Thymus (tissue), 11 donors: Measurements from ENCODE around the gene PCID2. TPM values are rescaled to one million over a fixed set of nuclear protein-coding genes. Genes with fewer than 3 reads are reported as not detected.

Experiments
- DNase-seq, 9 donors: peaks; one replicate each; pipeline ENCODE4 v3.0.0-alpha.2; 2013; ENCODE audit warnings: low spot score in 9 of 9, low read depth in 6 of 9, missing footprints in 1 of 9
- H3K27ac ChIP-seq, 2 donors: one replicate each; pipeline ENCODE4 v1.5.1; 2013; ENCODE audit warnings: control low read depth in 1 of 2, low read depth in 1 of 2, low read length in 1 of 2, mild to moderate bottlenecking in 1 of 2, moderate library complexity in 1 of 2
- H3K27me3 ChIP-seq, 2 donors: one replicate each; pipeline ENCODE4 v1.5.1; 2013; ENCODE audit warnings: low read length in 1 of 2; ENCODE audit not compliant: control insufficient read depth in 2 of 2, insufficient read depth in 1 of 2
- H3K36me3 ChIP-seq, 2 donors: one replicate each; pipeline ENCODE4 v1.5.1; 2013; ENCODE audit warnings: low read length in 1 of 2, mild to moderate bottlenecking in 1 of 2, moderate library complexity in 1 of 2; ENCODE audit not compliant: control insufficient read depth in 2 of 2, insufficient read depth in 2 of 2
- H3K4me1 ChIP-seq, 2 donors: one replicate each; pipeline ENCODE4 v1.5.1; 2013; ENCODE audit warnings: low read length in 2 of 2; ENCODE audit not compliant: control insufficient read depth in 2 of 2, insufficient read depth in 2 of 2
- H3K4me3 ChIP-seq, 2 donors: one replicate each; pipeline ENCODE4 v1.5.1; 2013; ENCODE audit warnings: low read length in 2 of 2, control low read depth in 1 of 2, mild to moderate bottlenecking in 1 of 2
- H3K9me3 ChIP-seq, 2 donors: one replicate each; pipeline ENCODE4 v1.5.1; 2013; ENCODE audit warnings: low read length in 1 of 2, mild to moderate bottlenecking in 1 of 2; ENCODE audit not compliant: control insufficient read depth in 2 of 2, insufficient read depth in 1 of 2
- WGBS: extraction: QIAGEN DNeasy Blood & Tissue Kit; methylation state at CpG from one replicate; pipeline ENCODE4 v1.1.7; 2013; 5-methylcytosine and 5-hydroxymethylcytosine counted together
- polyA plus RNA-seq: library from polyadenylated mRNA; stranded (reverse); fragments of 200-250 nt; gene quantifications from one replicate; pipeline ENCODE4 v1.2.3, GENCODE V29; 2013
- total RNA-seq: library from RNA; stranded (reverse); fragments of 120-200 nt; gene quantifications from one replicate; pipeline ENCODE4 v1.2.4, GENCODE V29; 2013
- donor health status: healthy.

The PCID2 gene
- total and polyA plus RNA-seq, 2 donors, result 53.6 to 63.3 TPM

DNA sequence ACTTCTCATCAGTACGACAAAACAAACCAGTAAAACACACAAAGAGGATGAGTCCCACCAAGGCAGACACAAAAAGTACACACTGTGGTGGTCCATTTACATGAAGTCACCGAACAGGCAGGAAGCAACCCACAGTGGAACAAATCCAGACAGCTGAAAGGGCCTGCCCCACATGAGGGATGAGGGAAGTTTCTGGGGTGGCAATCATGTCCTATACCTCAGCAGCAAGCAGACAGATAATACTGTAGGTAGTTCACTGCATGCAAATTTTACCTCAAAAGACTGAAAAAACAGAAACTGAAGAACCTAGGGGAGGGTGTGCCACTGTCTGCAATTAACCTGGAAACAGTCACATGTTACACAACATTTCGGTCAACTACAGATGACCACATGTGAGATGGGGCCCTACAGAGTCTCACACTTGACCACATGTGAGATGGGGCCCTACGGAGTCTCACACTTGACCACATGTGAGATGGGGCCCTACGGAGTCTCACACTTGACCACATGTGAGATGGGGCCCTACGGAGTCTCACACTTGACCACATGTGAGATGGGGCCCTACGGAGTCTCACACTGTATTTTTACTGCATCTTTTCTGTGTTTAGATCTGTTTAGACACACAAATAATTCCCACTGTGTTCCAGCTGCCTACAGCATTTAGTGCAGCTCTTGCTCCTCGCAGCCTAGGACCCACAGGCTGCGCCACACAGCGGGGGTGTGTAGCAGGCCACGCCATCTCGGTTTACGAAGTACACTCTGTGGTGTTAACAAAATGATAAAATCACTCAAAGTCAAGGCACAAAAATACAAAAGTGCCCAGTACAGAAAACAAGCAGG lies 22.2 kb downstream of the PCID2 start:
- H3K27ac ChIP-seq, result peak overlapping the region in 1 of 2 donors; percentile 91
- H3K4me1 ChIP-seq, result peaks cover 5 to 17% of the 10 kb centered on the region in 2 donors
- no peaks in the 10 kb centered on the region for H3K9me3 ChIP-seq
- 83% methylated on average over 13 of the region's 13 CpGs for WGBS
- no peak overlapping the region for H3K4me3 ChIP-seq
- no peaks in the 10 kb centered on the region for H3K27me3 ChIP-seq
- H3K36me3 ChIP-seq, result peaks cover 49 to 51% of the 10 kb centered on the region in 2 donors
- DNase-seq, result peak in 2 of 9 donors; percentile 18 to 30

DNA sequence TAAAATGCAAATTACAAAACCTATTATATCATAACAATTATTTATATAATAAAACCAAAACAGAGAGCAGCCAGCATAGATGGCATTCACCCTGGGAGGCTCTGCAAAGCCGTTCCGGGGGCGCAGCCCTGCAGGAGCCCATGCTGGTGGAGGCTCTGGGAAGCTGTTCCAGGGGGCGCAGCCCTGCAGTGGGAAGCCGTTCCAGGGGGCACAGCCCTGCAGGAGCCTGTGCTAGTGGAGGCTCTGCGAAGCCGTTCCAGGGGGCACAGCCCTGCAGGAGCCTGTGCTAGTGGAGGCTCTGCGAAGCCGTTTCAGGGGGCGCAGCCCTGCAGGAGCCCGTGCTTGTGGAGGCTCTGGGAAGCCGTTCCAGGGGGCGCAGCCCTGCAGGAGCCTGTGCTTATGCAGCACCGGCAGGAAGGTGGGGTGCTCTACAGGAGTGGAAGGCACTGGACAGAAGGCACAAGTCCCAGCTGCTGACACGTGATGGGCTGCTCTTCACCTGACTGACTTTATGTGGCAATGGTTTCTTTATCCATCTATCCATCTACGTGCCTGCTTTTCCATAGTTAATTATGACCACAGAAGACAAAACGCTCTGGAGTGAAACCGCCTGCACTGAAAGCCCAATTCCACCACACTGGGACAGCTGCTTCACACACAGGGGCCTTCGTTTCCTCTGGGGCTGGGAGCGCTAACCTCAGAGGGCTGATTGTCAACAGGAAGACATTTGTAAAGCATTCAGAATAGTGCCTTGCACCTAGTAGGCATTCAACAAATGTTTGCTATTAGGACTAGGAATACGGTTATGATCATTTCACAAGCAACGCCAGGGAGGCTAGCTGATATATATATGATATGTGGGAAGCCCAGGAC lies 23.7 kb downstream of the PCID2 start:
- Histone ChIP-seq H3K4me3 (no peak overlapping the region), H3K27ac (peak overlapping the region; percentile 36 to 91), H3K27me3 (no peaks in the 10 kb centered on the region), H3K9me3 (no peaks in the 10 kb centered on the region), H3K4me1 (peaks cover 5 to 18% of the 10 kb centered on the region in 2 donors), H3K36me3 (peaks cover 53 to 54% of the 10 kb centered on the region in 2 donors)
- peak in 7 of 9 donors; percentile 19 to 79 (median 36) for DNase-seq
- 71% methylated on average over 22 of the region's 22 CpGs for WGBS

DNA sequence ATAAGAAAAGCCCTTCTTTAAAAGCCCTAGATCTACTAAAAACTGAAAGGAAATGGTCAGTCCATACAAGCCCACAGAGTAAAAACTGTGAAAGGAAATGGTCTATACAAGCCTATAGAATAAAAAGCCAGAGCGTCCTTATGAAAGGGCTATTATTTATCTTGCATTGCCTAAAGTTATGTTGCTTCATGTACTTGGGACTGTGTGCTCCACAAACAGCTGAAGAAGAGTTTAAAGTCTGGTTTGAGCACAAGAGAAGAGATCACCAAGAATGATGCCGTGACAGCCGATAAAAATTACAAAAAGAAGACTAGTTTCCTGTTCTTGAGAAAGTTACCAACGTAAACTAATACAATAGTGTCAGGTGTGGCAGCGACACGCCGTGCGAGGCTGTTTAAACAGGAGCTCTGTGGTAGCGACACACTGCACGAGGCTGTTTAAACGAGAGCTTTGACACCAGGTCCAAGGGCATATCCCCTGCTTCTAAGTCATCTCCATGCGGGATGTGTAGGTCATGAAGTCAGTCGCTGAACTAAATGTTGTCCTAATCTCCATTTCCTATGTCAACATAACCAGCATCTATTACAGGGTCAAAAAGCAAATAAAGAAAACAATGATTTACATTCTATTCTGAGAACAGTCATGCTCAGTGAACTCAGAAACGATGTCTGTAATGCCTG lies 24.9 kb downstream of the PCID2 start:
- H3K9me3 ChIP-seq, result no peaks in the 10 kb centered on the region
- no peak for DNase-seq
- peaks cover 5 to 24% of the 10 kb centered on the region in 2 donors for H3K4me1 ChIP-seq
- no peak overlapping the region for H3K4me3 ChIP-seq
- no peaks in the 10 kb centered on the region for H3K27me3 ChIP-seq
- peak overlapping the region in 1 of 2 donors; percentile 20 for H3K27ac ChIP-seq
- 98% methylated on average over 14 of the region's 14 CpGs for WGBS
- H3K36me3 ChIP-seq, result peaks cover 58% of the 10 kb centered on the region in 2 donors

DNA sequence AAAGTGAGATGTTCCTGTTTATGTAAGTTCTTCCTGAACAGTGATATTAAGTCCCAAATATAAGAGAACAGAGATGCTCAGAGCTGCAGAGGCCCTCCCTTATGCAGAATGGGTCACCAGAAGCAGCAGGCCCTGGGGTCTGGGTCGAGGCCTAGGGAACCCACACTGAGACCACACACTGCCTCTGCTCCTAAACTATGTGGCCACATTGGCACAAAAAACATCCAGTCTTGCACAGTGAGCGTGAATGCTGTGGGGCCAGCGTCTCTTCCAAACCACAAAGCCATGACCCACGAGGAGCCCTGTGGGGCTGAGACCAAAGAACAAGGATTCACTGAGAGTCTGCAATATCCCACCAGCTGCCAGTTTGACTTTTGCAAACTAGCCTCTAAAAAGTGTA lies 26.4 kb downstream of the PCID2 start:
- H3K4me3 ChIP-seq, result no peak overlapping the region
- H3K9me3 ChIP-seq, result no peaks in the 10 kb centered on the region
- peaks cover 5 to 24% of the 10 kb centered on the region in 2 donors for H3K4me1 ChIP-seq
- H3K36me3 ChIP-seq, result peaks cover 53 to 58% of the 10 kb centered on the region in 2 donors
- DNase-seq, result no peak
- no peak overlapping the region for H3K27ac ChIP-seq
- no peaks in the 10 kb centered on the region for H3K27me3 ChIP-seq
- WGBS, result 87% methylated on average over 4 of the region's 4 CpGs

GRCh38 chr13:113179374-113180230 lies 28.9 kb downstream of the PCID2 start:
- H3K36me3 ChIP-seq, result peaks cover 58 to 77% of the 10 kb centered on the region in 2 donors
- peaks cover 0 to 9% of the 10 kb centered on the region in 2 donors for H3K4me1 ChIP-seq
- H3K27me3 ChIP-seq, result no peaks in the 10 kb centered on the region
- H3K9me3 ChIP-seq, result no peaks in the 10 kb centered on the region
- H3K27ac ChIP-seq, result no peak overlapping the region
- H3K4me3 ChIP-seq, result no peak overlapping the region
- 86% methylated on average over 28 of the region's 28 CpGs for WGBS
- peak in 2 of 9 donors; percentile 18 to 57 for DNase-seq

DNA sequence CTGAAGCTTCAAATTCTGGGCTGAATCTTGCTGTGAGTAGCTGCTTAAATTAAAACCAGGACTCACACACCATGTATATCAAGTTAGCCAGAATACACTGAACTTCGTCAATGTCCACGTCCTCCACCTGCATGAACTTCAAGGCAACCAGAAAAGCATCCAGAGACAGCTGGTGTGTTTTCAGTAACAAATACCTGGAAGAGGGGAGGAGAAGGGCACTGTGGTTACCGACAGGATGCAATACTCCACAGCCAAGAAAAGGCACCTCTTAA lies 29.6 kb downstream of the PCID2 start:
- H3K4me1 ChIP-seq, result peaks cover 0 to 6% of the 10 kb centered on the region in 2 donors
- DNase-seq, result no peak
- H3K27ac ChIP-seq, result no peak overlapping the region
- no peak overlapping the region for H3K4me3 ChIP-seq
- no peaks in the 10 kb centered on the region for H3K27me3 ChIP-seq
- H3K9me3 ChIP-seq, result no peaks in the 10 kb centered on the region
- WGBS, result 47% methylated on average over 3 of the region's 3 CpGs
- H3K36me3 ChIP-seq, result peaks cover 54 to 77% of the 10 kb centered on the region in 2 donors

GRCh38 chr13:113178070-113178895 lies 30.2 kb downstream of the PCID2 start:
- peaks cover 0 to 6% of the 10 kb centered on the region in 2 donors for H3K4me1 ChIP-seq
- whole genome bisulfite sequencing, result 96% methylated on average over 25 of the region's 25 CpGs
- no peak overlapping the region for H3K27ac ChIP-seq
- H3K9me3 ChIP-seq, result no peaks in the 10 kb centered on the region
- no peak for DNase-seq
- H3K4me3 ChIP-seq, result no peak overlapping the region
- peaks cover 50 to 72% of the 10 kb centered on the region in 2 donors for H3K36me3 ChIP-seq
- H3K27me3 ChIP-seq, result no peaks in the 10 kb centered on the region

DNA sequence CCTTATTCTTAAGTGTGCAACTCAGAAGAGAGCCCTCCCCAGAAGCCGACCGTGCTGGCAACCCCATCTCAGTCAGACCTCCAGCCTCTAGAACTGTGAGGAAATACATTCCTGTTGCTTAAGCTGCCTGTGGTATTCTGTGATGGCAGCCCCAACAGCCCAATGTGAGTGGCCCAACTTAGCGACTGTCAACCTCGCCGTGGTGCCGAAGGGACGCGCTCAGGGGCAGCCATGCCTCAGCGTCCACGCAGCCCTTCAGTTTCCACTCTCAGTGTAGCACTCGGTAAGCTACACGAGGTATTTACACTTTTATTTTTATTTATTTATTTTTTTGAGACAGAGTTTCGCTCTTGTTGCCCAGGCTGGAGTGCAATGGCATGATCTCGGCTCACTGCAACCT lies 31.6 kb downstream of the PCID2 start:
- Histone ChIP-seq H3K27me3 (no peaks in the 10 kb centered on the region), H3K4me1 (peaks cover 0 to 6% of the 10 kb centered on the region in 2 donors), H3K4me3 (no peak overlapping the region), H3K27ac (no peak overlapping the region), H3K9me3 (no peaks in the 10 kb centered on the region), H3K36me3 (peaks cover 53 to 72% of the 10 kb centered on the region in 2 donors)
- no peak for DNase-seq
- 98% methylated on average over 14 of the region's 14 CpGs for WGBS
